ENCODE measurements around the gene PLXNA4.

DNA sequence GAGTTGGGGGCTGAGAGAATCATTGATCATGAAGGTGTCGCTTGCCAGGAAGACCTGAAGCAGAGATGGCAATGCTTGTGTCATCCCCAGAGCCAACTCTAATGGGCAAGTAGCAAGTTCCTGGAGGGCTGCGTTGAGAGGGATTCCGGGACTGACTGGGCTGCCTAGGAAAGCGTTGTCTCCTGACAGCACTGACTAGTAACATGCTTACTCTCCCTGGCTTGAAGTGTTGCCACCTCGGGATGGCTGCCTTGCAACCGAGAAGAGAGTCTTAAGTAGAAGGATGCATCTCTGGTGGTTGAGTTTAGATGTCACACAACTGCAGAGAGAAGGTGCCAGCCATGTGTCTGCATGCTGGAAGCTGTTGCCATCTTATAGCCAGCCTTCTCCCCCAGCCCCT lies 453.4 kb downstream of the PLXNA4 start:
- TF ChIP-seq, protein P1, sequence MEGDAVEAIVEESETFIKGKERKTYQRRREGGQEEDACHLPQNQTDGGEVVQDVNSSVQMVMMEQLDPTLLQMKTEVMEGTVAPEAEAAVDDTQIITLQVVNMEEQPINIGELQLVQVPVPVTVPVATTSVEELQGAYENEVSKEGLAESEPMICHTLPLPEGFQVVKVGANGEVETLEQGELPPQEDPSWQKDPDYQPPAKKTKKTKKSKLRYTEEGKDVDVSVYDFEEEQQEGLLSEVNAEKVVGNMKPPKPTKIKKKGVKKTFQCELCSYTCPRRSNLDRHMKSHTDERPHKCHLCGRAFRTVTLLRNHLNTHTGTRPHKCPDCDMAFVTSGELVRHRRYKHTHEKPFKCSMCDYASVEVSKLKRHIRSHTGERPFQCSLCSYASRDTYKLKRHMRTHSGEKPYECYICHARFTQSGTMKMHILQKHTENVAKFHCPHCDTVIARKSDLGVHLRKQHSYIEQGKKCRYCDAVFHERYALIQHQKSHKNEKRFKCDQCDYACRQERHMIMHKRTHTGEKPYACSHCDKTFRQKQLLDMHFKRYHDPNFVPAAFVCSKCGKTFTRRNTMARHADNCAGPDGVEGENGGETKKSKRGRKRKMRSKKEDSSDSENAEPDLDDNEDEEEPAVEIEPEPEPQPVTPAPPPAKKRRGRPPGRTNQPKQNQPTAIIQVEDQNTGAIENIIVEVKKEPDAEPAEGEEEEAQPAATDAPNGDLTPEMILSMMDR (conservative IDR thresholded peaks at IDR 0.05), result no peak
- no peak for TF ChIP-seq EZH2 (IDR thresholded peaks at IDR 0.05; ENCODE audit: low read depth)

Data from PC-9 (cell line).